ENCODE data around the gene OR2M3.

- TF ChIP-seq BHLHE40 (IDR thresholded peaks at IDR 0.05; ENCODE audit: low read depth, low read length) (no peak), TP53 (CRISPR knock-in tag; IDR thresholded peaks at IDR 0.05) (no peak), POLR2A (IDR thresholded peaks at IDR 0.05; ENCODE audit: low read length) (no peak), RAD21 (conservative IDR thresholded peaks at IDR 0.05 in 1 of 2, IDR thresholded peaks at IDR 0.05 in 1 of 2) (no peak), ESRRA (IDR thresholded peaks at IDR 0.05; ENCODE audit: borderline replicate concordance, low read length) (no peak), RCOR1 (IDR thresholded peaks at IDR 0.05; ENCODE audit: low read depth, low read length) (no peak), MYC (IDR thresholded peaks at IDR 0.05; ENCODE audit: borderline replicate concordance, low read length) (no peak), KDM5A (IDR thresholded peaks at IDR 0.05) (no peak), MAFK (IDR thresholded peaks at IDR 0.05; ENCODE audit: partially characterized antibody) (no peak), ZFP36 (IDR thresholded peaks at IDR 0.05; ENCODE audit: borderline replicate concordance, partially characterized antibody) (no peak), JUN (IDR thresholded peaks at IDR 0.05) (no peak), HOXB13 (CRISPR knock-in tag; IDR thresholded peaks at IDR 0.05; ENCODE audit: low read depth) (no peak)
- TF ChIP-seq, protein P1, sequence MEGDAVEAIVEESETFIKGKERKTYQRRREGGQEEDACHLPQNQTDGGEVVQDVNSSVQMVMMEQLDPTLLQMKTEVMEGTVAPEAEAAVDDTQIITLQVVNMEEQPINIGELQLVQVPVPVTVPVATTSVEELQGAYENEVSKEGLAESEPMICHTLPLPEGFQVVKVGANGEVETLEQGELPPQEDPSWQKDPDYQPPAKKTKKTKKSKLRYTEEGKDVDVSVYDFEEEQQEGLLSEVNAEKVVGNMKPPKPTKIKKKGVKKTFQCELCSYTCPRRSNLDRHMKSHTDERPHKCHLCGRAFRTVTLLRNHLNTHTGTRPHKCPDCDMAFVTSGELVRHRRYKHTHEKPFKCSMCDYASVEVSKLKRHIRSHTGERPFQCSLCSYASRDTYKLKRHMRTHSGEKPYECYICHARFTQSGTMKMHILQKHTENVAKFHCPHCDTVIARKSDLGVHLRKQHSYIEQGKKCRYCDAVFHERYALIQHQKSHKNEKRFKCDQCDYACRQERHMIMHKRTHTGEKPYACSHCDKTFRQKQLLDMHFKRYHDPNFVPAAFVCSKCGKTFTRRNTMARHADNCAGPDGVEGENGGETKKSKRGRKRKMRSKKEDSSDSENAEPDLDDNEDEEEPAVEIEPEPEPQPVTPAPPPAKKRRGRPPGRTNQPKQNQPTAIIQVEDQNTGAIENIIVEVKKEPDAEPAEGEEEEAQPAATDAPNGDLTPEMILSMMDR (IDR thresholded peaks at IDR 0.05), result no peak
- TF ChIP-seq, protein P2, sequence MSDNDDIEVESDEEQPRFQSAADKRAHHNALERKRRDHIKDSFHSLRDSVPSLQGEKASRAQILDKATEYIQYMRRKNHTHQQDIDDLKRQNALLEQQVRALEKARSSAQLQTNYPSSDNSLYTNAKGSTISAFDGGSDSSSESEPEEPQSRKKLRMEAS (IDR thresholded peaks at IDR 0.05), result no peak
Observed at GRCh38 chr1:248189026-248189425, 8.0 kb upstream of the OR2M3 start.
